SU-DHL-6 (cell line): ENCODE results near the gene ADCYAP1R1.
A peak's percentile ranks its signal among the peaks of the same experiment; 100 is the strongest.

Experiments
- H2AFZ ChIP-seq: fragments of 200-600 bp; sonication (generic); 2 replicates; pipeline ENCODE4 v1.6.1; 2014; ENCODE audit warnings: low read depth, mild to moderate bottlenecking, moderate library complexity, mixed read lengths, antibody characterized with exemption, low read length; ENCODE audit not compliant: severe bottlenecking
- H3F3A ChIP-seq: fragments of 200-600 bp; shearing (Covaris generic); 2 replicates; pipeline ENCODE4 v1.6.0; 2016; ENCODE audit warnings: antibody characterized with exemption, mild to moderate bottlenecking; ENCODE audit not compliant: insufficient read depth
- H3K27ac ChIP-seq: fragments of 200-600 bp; sonication (generic); 2 replicates; pipeline ENCODE4 v1.5.1; 2016; ENCODE audit warnings: low read depth, mild to moderate bottlenecking, low read length, moderate library complexity, mixed read lengths
- H3K27me3 ChIP-seq: fragments of 200-600 bp; sonication (generic), shearing (Covaris generic); 2 replicates; pipeline ENCODE4 v1.6.0; 2014; ENCODE audit warnings: mild to moderate bottlenecking, low read length
- H3K36me3 ChIP-seq: fragments of 200-600 bp; sonication (generic); 2 replicates; pipeline ENCODE4 v1.6.1; 2014; ENCODE audit warnings: mild to moderate bottlenecking, low read length, mixed read lengths
- H3K4me2 ChIP-seq: fragments of 300-600, 200-600 bp; shearing (Covaris generic), sonication (generic); 2 replicates; pipeline ENCODE4 v1.6.0; 2014; ENCODE audit warnings: low read length, low read depth, mild to moderate bottlenecking; ENCODE audit not compliant: poor library complexity, severe bottlenecking
- H3K4me3 ChIP-seq: fragments of 200-600 bp; sonication (generic); 2 replicates; pipeline ENCODE4 v1.5.1; 2014; ENCODE audit warnings: antibody characterized with exemption, low read length, mild to moderate bottlenecking, mixed read lengths; ENCODE audit not compliant: insufficient read depth, poor library complexity, severe bottlenecking
- H3K79me2 ChIP-seq: fragments of 200-600 bp; sonication (generic); 2 replicates; pipeline ENCODE4 v1.6.1; 2014; ENCODE audit warnings: mild to moderate bottlenecking, low read length, moderate library complexity; ENCODE audit not compliant: insufficient read depth
- H3K9ac ChIP-seq: fragments of 200-600 bp; sonication (generic); 2 replicates; pipeline ENCODE4 v1.7.0; 2014; ENCODE audit warnings: mild to moderate bottlenecking, low read length
- H3K9me2 ChIP-seq: fragments of 200-600 bp; sonication (generic); replicated peaks from 2 replicates; pipeline ENCODE4 v1.6.1; 2014; ENCODE audit warnings: low read length; ENCODE audit not compliant: insufficient read depth
- H3K9me3 ChIP-seq: fragments of 200-600 bp; sonication (generic); 2 replicates; pipeline ENCODE4 v1.6.1; 2014; ENCODE audit warnings: low read length, mixed read lengths; ENCODE audit not compliant: insufficient read depth
- H4K20me1 ChIP-seq: fragments of 200-600 bp; sonication (generic); 2 replicates; pipeline ENCODE4 v1.6.1; 2014; ENCODE audit warnings: low read depth, mild to moderate bottlenecking, antibody characterized with exemption, low read length, moderate library complexity, mixed read lengths
- CTCF ChIP-seq: fragments of 200-600 bp; sonication (generic); IDR thresholded peaks from one replicate; pipeline ENCODE4 v1.5.1; 2017; ENCODE audit warnings: antibody characterized with exemption, mild to moderate bottlenecking, low read length, moderate library complexity; ENCODE audit not compliant: insufficient read depth, poor library complexity, severe bottlenecking
- EZH2phosphoT487 ChIP-seq: fragments of 200-600 bp; sonication (generic), shearing (Covaris generic); conservative IDR thresholded peaks from 2 replicates; pipeline ENCODE4 v1.6.1; 2018; ENCODE audit warnings: mild to moderate bottlenecking, antibody characterized with exemption, low read length, moderate library complexity, mixed read lengths

The ADCYAP1R1 gene

DNA sequence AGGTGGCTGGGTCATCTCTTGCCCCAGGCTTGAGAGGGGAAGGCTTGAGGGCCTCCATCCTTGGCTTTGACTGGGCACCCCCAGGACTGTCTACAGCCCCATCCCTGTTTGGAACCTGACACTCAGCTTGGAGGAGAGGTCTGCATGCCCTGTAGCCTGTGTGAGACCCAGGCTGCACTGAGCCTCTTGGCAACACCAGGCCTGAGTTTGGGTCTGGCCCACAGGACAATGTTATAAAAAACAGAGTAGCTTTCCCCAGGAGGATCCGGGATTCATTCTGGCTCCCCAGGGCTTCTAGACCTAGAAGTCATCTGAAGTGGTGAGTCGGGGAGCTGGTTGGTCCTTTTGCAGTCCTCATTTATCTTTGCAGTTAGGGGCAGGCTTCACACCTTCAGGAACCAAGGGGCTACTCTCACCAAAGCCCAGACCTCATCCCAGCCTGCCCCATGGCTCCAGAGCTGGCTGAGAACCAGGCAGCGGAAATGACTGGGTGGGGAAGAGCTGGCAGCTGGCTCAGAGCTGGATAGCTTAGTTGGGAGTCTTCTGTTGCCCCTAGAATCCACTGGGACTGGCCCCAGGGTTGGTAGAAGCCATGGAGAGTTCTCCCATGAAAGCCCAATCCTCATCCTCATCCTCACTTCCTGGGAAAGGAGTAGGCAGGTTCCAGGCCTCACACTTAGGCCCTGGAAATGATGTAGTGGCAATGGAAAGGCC lies 68.8 kb downstream of the ADCYAP1R1 start:
- H3K9me3 ChIP-seq: no peaks in the 10 kb centered on the region
- H3K79me2 ChIP-seq: no peaks in the 10 kb centered on the region
- no peaks in the 10 kb centered on the region for H4K20me1 ChIP-seq
- H3K9ac ChIP-seq: no peak overlapping the region
- H3K4me2 ChIP-seq: no peak overlapping the region
- no peak overlapping the region for H2AFZ ChIP-seq
- no peaks in the 10 kb centered on the region for H3F3A ChIP-seq
- no peaks in the 10 kb centered on the region for H3K27me3 ChIP-seq
- H3K36me3 ChIP-seq: no peaks in the 10 kb centered on the region
- no peak overlapping the region for H3K27ac ChIP-seq
- no peak overlapping the region for H3K4me3 ChIP-seq
- TF ChIP-seq CTCF: no peak
- TF ChIP-seq EZH2phosphoT487: no peak
- H3K9me2 ChIP-seq: no peaks in the 10 kb centered on the region

DNA sequence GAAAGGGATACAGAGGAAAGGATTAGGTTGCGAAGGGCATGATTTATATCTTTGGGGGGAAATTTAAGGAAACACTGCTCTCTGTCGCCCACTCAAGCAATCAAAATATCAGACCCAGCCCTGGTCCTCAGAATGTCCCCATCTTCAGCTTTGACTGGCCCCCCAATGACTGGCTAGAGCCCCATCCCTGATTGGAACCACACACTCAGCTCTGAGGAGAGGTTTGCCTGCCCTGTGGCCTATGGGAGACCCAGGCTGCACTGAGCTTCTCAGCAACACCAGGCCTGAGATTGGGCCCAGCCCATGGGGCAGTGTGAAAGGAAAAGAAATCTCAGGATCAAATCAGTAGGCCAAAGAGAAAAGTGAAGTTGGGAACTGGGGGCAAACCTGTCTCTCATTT lies 69.5 kb downstream of the ADCYAP1R1 start:
- Histone ChIP-seq H3K9ac (no peak overlapping the region), H3K4me3 (no peak overlapping the region)

DNA sequence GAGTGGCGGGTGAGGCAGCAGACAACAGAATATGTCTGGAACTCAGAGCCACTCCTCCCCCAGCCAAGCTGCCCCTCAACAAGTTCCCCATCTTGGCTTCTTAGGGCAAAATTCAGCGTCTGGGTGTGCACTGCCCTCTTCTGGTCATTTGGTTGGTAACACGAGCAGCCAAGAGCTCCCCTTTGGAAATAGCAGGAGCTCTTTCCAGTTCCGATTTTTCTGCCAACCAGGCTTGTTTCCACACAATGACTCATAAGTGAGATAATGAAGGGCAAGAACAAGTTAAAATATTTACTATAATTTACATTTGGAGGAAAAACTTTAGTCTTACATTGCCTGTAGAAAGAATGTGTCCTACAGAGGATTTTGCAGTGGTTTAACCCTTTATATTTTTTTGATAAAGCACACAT lies 70.5 kb downstream of the ADCYAP1R1 start:
- no peaks in the 10 kb centered on the region for H3K79me2 ChIP-seq
- H2AFZ ChIP-seq: no peak overlapping the region
- H3K4me3 ChIP-seq: no peak overlapping the region
- TF ChIP-seq CTCF: peak; percentile 92
- no peak for TF ChIP-seq EZH2phosphoT487
- no peak overlapping the region for H3K9ac ChIP-seq
- no peaks in the 10 kb centered on the region for H3F3A ChIP-seq
- no peak overlapping the region for H3K4me2 ChIP-seq
- no peaks in the 10 kb centered on the region for H3K27me3 ChIP-seq
- H3K9me3 ChIP-seq: no peaks in the 10 kb centered on the region
- H3K27ac ChIP-seq: no peak overlapping the region
- H3K36me3 ChIP-seq: no peaks in the 10 kb centered on the region
- H3K9me2 ChIP-seq: no peaks in the 10 kb centered on the region
- no peaks in the 10 kb centered on the region for H4K20me1 ChIP-seq

More for the DNA sequence above, 69.5 kb downstream of the ADCYAP1R1 start:
- Histone ChIP-seq H3K36me3 (no peaks in the 10 kb centered on the region), H3K79me2 (no peaks in the 10 kb centered on the region), H3K9me3 (no peaks in the 10 kb centered on the region), H3K27ac (no peak overlapping the region), H3K9me2 (no peaks in the 10 kb centered on the region), H2AFZ (no peak overlapping the region), H4K20me1 (no peaks in the 10 kb centered on the region), H3F3A (no peaks in the 10 kb centered on the region), H3K27me3 (no peaks in the 10 kb centered on the region), H3K4me2 (no peak overlapping the region)
- TF ChIP-seq CTCF (no peak), EZH2phosphoT487 (no peak)
